Measurements from ENCODE around the gene DUSP1. TPM values are rescaled to one million over a fixed set of nuclear protein-coding genes. Genes with fewer than 3 reads are reported as not detected.

Gene DUSP1
- total RNA-seq, 3 donors from 2014 or later, result 90.9 to 233 (median 137) TPM

GRCh38 chr5:172768573-172769341 lies 2.2 kb downstream of the DUSP1 start:
- Histone ChIP-seq H3K4me3 (peak overlapping the region; percentile 86), H3K4me1 (ENCODE audit: low read depth) (peaks cover 61% of the 10 kb centered on the region), H3K9me3 (no peaks in the 10 kb centered on the region), H3K36me3 (ENCODE audit: low read depth) (no peaks in the 10 kb centered on the region)
- ATAC-seq (no peak), DNase-seq (peak in 2 of 3 donors; percentile 50 to 52)
- intact Hi-C loops (cut with DNase I, micrococcal nuclease), result no loop called here
- TF ChIP-seq CTCF (IDR thresholded peaks at IDR 0.05), result no peak

- no peak for TF ChIP-seq CTCF (IDR thresholded peaks at IDR 0.05)
- H3K36me3 ChIP-seq (ENCODE audit: low read depth), result no peaks in the 10 kb centered on the region
- H3K4me1 ChIP-seq (ENCODE audit: low read depth), result peaks cover 54% of the 10 kb centered on the region
- no peak for DNase-seq
- no peak overlapping the region for H3K4me3 ChIP-seq
- no peaks in the 10 kb centered on the region for H3K9me3 ChIP-seq
- intact Hi-C loops (cut with DNase I, micrococcal nuclease), result no loop called here
- no peak for ATAC-seq
Observed at GRCh38 chr5:172768098-172768572, 2.9 kb downstream of the DUSP1 start.

DNA sequence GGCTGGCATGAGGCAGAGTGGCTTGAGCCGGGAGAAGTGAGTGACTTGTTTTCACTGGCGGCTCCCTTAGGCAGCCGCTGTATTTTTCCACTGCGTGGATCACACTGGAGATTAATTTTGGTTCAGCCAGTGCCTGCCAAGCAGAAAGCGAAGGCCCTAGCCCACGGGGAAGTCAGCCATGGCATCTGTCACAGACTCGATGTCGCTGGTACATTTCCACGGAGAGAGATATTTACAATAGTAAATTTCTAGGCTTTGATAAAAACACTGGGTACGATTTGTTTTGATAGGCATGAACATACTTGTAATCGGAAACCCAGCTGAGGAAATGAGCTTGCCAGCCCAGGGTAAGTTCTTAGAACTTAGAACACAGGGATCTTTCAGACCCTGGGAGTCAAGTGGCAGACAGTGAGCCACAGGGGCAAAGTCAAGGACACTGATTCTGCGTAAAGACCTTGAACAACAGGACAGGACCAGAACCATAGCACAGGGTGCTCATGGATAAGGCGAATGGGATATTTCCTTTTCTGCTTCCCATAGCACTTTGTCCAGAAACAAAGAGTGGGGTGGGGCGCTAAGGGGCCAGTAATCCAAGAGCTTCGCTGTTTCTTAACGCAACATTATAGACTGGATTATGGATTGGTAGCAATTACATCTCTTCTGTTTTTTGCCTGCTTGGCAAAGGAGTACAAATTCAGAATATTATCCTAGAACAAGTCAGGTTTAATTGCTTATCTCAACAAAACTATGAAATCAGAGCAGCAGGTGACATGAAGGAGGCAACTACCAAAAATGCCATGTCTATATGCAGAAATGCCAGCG lies 4.5 kb downstream of the DUSP1 start:
- ATAC-seq, result no peak
- intact Hi-C loops (cut with DNase I, micrococcal nuclease), result no loop called here
- Histone ChIP-seq H3K4me1 (ENCODE audit: low read depth) (peaks cover 40% of the 10 kb centered on the region), H3K9me3 (no peaks in the 10 kb centered on the region), H3K36me3 (ENCODE audit: low read depth) (no peaks in the 10 kb centered on the region), H3K4me3 (no peak overlapping the region)
- no peak for TF ChIP-seq CTCF (IDR thresholded peaks at IDR 0.05)
- DNase-seq, result peak in 2 of 3 donors; percentile 54 to 62

- no peak for TF ChIP-seq CTCF (IDR thresholded peaks at IDR 0.05)
- H3K36me3 ChIP-seq (ENCODE audit: low read depth), result no peaks in the 10 kb centered on the region
- H3K4me3 ChIP-seq, result no peak overlapping the region
- no peak for DNase-seq
- no peaks in the 10 kb centered on the region for H3K9me3 ChIP-seq
- ATAC-seq, result peak; percentile 0
- intact Hi-C loops (cut with DNase I, micrococcal nuclease), result no loop called here
- H3K4me1 ChIP-seq (ENCODE audit: low read depth), result peaks cover 36% of the 10 kb centered on the region
Observed at GRCh38 chr5:172765766-172766286, 5.2 kb downstream of the DUSP1 start.

DNA sequence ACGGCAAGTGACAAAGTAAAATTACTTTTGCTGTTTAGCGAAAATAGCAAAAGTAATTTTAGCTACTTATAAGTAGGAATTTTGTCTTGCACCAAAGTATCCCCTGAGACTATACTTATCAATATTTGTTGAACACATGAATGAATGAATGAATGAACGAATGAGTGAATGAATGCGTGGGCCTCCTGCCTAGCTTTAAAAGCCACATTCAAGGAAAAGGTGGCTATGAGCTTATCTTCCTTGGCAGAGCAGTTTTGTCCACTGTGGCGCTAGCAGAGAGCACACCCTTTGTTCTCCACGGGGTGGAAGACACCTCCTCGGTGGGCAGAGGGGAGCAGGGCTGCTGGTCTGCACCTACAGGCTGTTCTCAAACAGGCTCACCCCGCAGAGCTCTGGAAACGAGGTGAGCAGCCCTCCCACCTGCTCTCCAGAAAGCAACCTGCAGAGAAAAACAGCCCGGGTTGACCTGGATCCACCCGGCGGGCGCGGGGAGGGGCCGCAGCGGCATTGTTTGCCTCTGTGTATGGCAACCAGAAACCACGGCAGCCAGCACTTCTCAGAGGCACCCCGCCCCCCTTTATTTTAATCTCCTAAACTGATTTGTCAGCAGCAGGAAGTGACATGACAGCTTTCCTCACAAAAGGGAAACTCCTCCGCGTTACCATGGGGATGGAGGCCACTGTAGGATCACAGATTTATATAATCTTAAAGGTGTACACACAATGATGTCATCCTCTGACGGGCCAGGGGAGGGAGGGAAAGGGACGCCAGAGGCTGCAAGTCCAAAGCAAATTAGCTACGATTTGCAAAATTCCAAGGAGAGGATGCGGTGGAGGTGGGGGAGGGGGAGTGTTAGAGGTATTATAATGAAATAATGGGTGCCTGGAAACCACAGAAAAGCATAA lies 5.9 kb downstream of the DUSP1 start:
- no peaks in the 10 kb centered on the region for H3K9me3 ChIP-seq
- H3K4me1 ChIP-seq (ENCODE audit: low read depth), result peaks cover 36% of the 10 kb centered on the region
- ATAC-seq (peak; percentile 89), DNase-seq (peak; percentile 95 to 99 (median 95))
- H3K4me3 ChIP-seq, result no peak overlapping the region
- no peaks in the 10 kb centered on the region for H3K36me3 ChIP-seq (ENCODE audit: low read depth)
- no peak for TF ChIP-seq CTCF (IDR thresholded peaks at IDR 0.05)
- intact Hi-C loops (cut with DNase I, micrococcal nuclease), result no loop called here

Measured in mucosa of descending colon (tissue), 3 donors.